Measurements from ENCODE around the gene ZC3HAV1.
"Not testable (repeated sequence)": the region's sequence is repeated elsewhere in the genome, so short reads cannot be mapped to it uniquely, and the experiment has no call there.

ZC3HAV1 gene

DNA sequence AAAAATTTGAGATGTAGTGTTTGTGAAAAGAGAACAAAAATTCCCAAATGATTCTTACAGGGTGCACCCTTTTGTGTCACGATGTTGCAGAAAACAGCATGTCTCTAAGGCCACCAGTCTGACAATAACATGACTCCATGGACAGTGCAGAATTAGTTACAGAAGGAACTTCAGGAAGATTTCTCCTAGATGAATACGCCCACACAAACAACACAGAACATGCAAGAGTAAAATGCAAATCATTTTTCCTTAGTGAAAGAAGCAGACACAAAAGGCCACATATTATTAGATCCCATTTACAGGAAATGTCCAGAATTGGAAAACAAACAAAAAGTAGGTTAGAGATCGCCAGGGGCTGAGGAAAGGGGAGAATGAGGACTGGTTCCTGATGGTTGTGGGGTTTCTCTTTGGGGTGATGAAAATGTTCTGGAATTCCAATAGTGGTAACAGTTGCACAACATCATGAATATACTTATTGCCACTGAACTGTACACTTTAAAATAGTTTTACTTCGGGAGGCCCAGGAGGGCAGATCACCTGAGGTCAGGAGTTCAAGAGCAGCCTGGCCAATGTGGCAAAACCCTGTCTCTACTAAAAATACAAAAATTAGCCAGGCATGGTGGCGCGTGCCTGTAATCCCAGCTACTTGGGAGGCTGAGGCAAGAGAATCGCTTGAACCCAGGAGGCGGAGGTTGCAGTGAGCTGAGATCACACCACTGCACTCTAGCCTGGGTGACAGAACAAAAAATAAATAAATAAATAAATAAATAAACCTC lies 10.2 kb downstream of the ZC3HAV1 start:
- DNase-seq (ENCODE audit: low read depth), result no peak
- no peak for TF ChIP-seq CTCF (IDR thresholded peaks at IDR 0.05; ENCODE audit: control insufficient read depth, insufficient read depth, low read depth, low read length, missing control alignments)
- no peak overlapping the region for H3K4me3 ChIP-seq (ENCODE audit: control insufficient read depth, low read depth, low read length)

- H3K4me3 ChIP-seq (ENCODE audit: control insufficient read depth, low read depth, low read length), result no peak overlapping the region
- no peak for TF ChIP-seq CTCF (IDR thresholded peaks at IDR 0.05; ENCODE audit: control insufficient read depth, insufficient read depth, low read depth, low read length, missing control alignments)
- no peak for DNase-seq (ENCODE audit: low read depth)
Measured at GRCh38 chr7:139095194-139095659, 14.3 kb downstream of the ZC3HAV1 start.

DNA sequence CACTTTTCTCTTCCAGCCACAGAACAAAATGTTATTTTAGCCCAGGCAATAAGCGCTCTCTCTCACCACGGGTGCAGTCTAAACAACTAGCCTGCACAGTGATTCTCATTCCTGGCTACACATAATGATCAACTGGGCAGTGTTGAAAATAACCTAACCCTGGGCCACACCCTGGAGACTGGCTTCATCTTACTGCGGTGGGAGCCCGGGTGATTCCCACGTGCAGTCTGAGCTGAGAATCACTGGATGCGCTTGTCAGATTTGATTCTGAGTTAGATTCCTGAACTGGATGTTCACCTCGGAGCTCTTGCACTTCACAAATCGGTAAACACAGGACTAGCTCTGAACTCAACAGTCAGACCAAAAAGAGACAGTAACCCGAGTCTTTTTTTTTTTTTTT lies 14.9 kb downstream of the ZC3HAV1 start:
- H3K4me3 ChIP-seq (ENCODE audit: control insufficient read depth, low read depth, low read length), result no peak overlapping the region
- no peak for DNase-seq (ENCODE audit: low read depth)
- TF ChIP-seq CTCF (IDR thresholded peaks at IDR 0.05; ENCODE audit: control insufficient read depth, insufficient read depth, low read depth, low read length, missing control alignments), result no peak

GRCh38 chr7:139094030-139094429 lies 15.5 kb downstream of the ZC3HAV1 start:
- no peak for DNase-seq (ENCODE audit: low read depth)

GRCh38 chr7:139093512-139093911 lies 16.0 kb downstream of the ZC3HAV1 start:
- not testable (repeated sequence) for DNase-seq (ENCODE audit: low read depth); H3K4me3 ChIP-seq (ENCODE audit: control insufficient read depth, low read depth, low read length)

More at GRCh38 chr7:139094030-139094429, 15.5 kb downstream of the ZC3HAV1 start:
- no peak for TF ChIP-seq CTCF (IDR thresholded peaks at IDR 0.05; ENCODE audit: control insufficient read depth, insufficient read depth, low read depth, low read length, missing control alignments)
- H3K4me3 ChIP-seq (ENCODE audit: control insufficient read depth, low read depth, low read length), result no peak overlapping the region

DNA sequence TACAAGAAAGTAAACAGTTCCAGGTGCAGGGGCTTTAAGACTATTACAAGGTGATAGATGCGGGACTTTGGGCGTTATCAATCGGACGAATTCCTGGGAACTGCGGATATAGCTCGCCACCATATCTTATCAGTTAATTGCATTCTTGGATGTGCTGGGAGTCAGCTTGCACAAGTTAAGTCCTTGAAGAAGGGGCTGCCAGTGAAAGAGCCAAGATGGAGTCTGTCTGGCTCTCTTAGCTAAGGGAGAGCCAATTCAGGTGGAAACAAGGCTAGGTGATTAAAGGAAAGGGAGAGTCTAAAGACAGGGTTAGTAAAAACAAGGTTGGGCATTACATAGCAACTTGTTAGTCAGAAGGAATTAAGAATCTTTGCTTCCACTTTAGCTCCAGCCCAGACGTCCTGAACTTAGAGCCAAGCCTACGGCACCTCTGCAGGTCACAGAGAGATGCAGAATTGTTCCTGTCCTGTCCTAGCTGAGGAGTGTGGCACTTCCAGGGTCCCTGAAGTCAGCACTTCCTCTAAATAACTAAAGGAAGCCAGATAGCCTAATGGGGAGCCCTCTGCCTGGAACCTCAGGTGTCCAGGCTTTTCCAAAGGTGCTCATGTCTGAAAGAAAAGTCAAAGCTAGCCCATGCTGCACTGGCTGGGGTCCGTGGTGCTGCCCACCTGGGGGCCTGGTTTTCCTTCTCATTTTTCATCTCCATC lies 17.3 kb downstream of the ZC3HAV1 start:
- no peak for DNase-seq (ENCODE audit: low read depth)
- H3K4me3 ChIP-seq (ENCODE audit: control insufficient read depth, low read depth, low read length), result no peak overlapping the region
- TF ChIP-seq CTCF (IDR thresholded peaks at IDR 0.05; ENCODE audit: control insufficient read depth, insufficient read depth, low read depth, low read length, missing control alignments), result no peak

DNA sequence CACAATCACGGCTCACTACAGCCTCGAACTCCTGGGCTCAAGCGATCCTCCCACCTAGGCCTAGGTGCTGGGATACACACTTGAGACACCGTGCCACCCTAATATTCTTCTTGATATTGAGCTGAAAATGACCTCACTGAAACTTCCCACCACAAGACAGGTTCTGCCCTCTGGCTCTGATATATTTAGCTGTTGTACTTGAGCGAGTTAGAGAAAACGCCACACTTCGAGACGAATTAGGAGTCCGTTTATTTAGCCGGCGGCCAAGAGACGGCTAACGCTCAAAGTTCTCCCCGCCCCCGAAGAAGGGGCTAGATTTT lies 17.9 kb downstream of the ZC3HAV1 start:
- TF ChIP-seq CTCF (IDR thresholded peaks at IDR 0.05; ENCODE audit: control insufficient read depth, insufficient read depth, low read depth, low read length, missing control alignments), result no peak
- no peak overlapping the region for H3K4me3 ChIP-seq (ENCODE audit: control insufficient read depth, low read depth, low read length)
- DNase-seq (ENCODE audit: low read depth), result no peak

All from AG09309 (cell line).